Measurements from ENCODE around the gene NEDD4L.

- TF ChIP-seq CTCF (tag by site-specific recombination; IDR thresholded peaks at IDR 0.05): no peak
- no peak for TF ChIP-seq ZNF670 (tag by site-specific recombination; IDR thresholded peaks at IDR 0.05; ENCODE audit: low read depth)
- TF ChIP-seq ELK4 (IDR thresholded peaks at IDR 0.05; ENCODE audit: borderline replicate concordance, low read depth, low read length): no peak
- TF ChIP-seq ZNF518A (tag by site-specific recombination; conservative IDR thresholded peaks at IDR 0.05; ENCODE audit: low read depth): no peak
Observed at GRCh38 chr18:58225101-58225500, 181.1 kb downstream of the NEDD4L start.
